HG03066 (cell line): Measurements from ENCODE around the gene SENP3.
A peak's percentile ranks its signal among the peaks of the same experiment; 100 is the strongest.

Experiments
- ATAC-seq: cut with Tn5 transposase; IDR thresholded peaks from one replicate; pipeline ENCODE4 v1.9.1; 2021; ENCODE audit warnings: low read depth; ENCODE audit not compliant: unreplicated experiment

Gene SENP3

DNA sequence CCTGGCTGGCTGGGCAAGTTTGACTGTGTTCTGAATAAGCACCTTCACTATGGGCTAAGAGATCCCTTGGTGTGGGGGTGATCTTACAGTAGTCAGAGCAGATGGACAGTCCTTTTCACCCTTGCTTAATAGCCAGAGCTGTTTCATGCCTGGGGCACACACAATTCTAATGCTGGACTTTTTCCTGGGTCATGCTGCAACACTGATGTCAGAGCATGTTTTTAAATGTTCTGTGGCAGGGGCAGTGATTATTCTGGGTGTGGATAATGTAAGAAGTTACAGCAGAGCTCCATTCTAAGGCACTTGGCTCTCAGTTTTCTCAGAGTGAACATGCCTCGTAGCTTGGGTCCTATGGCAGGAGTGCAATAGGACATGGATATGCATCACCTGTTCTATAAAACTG, 13.8 kb downstream of the SENP3 start:
- ATAC-seq = no peak

DNA sequence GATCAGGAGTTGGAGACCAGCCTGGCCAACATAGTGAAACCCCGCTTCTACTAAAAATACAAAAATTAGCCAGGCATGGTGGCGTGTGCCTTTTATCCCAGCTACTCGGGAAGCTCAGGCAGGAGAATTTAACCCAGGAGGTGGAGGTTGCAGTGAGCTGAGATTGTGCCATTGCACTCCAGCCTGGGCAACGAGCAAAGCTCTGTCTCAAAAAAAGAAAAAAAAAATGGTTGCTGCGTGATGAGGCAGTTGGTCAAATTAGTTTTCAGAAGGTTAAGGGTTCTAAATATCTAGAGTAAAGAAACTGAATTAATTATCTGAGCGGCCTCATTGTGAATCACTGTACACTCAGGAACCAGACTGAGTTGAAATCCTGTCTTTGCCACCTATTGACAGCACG, 14.2 kb downstream of the SENP3 start:
- ATAC-seq = no peak

DNA sequence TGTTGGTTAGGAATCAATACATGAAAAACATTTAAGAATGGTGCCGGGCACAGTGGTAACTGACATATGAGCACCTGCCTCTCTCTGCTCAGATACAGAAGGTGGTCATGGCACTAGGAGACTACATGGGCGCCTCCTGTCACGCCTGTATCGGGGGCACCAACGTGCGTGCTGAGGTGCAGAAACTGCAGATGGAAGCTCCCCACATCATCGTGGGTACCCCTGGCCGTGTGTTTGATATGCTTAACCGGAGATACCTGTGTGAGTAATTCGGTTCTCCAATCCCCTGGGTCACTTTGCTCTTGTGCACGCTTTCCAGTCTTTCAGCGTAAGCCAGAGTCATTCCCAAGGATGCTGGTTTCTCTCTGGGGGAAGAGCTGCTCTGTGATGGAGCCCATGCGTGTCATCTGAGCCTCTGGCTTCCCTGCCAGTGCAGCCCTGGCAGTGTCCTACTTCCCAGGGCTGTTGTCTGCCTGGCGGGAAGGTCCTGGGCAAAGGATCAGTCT, 14.8 kb downstream of the SENP3 start:
- no peak for ATAC-seq

DNA sequence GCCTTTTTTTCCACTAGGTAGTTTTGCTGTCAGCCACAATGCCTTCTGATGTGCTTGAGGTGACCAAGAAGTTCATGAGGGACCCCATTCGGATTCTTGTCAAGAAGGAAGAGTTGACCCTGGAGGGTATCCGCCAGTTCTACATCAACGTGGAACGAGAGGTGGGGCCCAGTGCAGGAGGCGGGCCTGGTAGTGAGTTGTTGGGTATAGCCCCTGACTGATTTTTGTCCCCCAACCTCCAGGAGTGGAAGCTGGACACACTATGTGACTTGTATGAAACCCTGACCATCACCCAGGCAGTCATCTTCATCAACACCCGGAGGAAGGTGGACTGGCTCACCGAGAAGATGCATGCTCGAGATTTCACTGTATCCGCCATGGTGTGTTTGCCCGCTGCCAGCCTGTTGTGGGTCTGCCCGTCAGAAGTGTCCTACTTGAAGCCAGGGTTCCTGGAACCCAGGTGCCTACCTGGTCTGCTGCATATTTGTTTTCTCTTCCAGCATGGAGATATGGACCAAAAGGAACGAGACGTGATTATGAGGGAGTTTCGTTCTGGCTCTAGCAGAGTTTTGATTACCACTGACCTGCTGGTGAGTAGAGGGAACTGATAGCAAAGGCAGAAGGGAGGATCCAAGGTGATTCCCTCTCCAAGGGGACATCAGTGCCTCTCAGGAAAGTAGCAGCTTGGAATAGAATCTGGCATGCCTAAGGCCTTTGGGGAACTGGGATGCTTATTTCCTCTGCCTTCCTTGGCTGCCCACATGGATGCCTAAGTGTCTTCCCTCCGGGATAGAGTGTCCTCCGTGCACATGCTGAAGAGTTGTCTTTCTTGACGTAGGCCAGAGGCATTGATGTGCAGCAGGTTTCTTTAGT, 15.8 kb downstream of the SENP3 start:
- no peak for ATAC-seq

DNA sequence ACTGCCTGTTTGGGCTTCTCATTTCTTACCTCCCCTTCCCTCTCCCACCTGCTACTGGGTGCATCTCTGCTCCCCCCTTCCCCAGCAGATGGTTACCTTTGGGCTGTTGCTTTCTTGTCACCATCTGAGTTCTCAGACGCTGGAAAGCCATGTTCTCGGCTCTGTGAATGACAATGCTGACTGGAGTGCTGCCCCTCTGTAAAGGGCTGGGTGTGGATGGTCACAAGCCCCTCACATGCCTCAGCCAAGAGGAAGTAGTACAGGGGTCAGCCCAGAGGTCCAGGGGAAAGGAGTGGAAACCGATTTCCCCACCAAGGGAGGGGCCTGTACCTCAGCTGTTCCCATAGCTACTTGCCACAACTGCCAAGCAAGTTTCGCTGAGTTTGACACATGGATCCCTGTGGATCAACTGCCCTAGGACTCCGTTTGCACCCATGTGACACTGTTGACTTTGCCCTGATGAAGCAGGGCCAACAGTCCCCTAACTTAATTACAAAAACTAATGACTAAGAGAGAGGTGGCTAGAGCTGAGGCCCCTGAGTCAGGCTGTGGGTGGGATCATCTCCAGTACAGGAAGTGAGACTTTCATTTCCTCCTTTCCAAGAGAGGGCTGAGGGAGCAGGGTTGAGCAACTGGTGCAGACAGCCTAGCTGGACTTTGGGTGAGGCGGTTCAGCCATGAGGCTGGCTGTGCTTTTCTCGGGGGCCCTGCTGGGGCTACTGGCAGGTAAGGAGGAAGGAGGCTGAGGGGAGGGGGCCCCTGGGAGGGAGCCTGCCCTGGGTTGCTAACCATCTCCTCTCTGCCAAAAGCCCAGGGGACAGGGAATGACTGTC, 17.5 kb downstream of the SENP3 start, which contains the start of gene CD68:
Gene CD68, plus strand, starts transcription at position 638 of the 833 bp plus-strand sequence. Its CDS starts 40 bp downstream, at position 678.
- peak; percentile 51 for ATAC-seq

DNA sequence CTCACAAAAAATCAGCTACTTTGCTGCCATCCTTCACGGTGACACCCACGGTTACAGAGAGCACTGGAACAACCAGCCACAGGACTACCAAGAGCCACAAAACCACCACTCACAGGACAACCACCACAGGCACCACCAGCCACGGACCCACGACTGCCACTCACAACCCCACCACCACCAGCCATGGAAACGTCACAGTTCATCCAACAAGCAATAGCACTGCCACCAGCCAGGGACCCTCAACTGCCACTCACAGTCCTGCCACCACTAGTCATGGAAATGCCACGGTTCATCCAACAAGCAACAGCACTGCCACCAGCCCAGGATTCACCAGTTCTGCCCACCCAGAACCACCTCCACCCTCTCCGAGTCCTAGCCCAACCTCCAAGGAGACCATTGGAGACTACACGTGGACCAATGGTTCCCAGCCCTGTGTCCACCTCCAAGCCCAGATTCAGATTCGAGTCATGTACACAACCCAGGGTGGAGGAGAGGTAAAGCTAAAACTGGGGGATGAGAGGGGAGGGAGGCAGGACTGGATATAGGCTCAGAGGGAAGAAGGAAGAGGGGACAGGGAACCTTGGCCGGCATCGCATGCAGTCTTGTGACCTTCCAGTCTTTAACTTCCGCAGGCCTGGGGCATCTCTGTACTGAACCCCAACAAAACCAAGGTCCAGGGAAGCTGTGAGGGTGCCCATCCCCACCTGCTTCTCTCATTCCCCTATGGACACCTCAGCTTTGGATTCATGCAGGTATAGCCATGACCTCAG, 18.3 kb downstream of the SENP3 start:
- no peak for ATAC-seq

DNA sequence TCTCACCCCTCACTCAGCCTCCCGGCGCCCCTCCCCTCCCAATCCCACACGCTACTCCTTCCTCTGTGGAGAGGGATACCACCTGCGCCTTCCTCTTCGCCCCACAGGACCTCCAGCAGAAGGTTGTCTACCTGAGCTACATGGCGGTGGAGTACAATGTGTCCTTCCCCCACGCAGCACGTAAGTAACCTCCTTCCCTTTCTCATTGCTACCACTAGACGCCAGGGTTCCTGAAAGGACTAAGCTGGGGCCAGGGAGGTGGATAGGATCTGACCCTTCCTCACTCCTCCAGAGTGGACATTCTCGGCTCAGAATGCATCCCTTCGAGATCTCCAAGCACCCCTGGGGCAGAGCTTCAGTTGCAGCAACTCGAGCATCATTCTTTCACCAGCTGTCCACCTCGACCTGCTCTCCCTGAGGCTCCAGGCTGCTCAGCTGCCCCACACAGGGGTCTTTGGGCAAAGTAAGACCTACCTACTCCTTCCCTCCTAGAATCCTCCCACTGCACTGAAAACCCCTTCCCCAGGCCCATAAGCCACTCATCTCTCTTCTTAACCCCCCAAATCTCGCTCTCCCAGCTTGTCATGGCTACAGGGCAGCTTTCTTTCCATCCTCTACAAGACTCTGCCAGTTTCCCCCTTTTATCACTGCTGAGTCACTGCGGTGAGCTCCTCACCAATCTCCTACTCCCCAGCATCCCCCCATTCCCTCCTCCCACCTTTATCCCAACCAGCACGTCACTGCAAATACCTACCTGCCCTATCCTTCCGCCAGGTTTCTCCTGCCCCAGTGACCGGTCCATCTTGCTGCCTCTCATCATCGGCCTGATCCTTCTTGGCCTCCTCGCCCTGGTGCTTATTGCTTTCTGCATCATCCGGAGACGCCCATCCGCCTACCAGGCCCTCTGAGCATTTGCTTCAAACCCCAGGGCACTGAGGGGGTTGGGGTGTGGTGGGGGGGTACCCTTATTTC, 19.2 kb downstream of the SENP3 start:
- ATAC-seq = no peak

DNA sequence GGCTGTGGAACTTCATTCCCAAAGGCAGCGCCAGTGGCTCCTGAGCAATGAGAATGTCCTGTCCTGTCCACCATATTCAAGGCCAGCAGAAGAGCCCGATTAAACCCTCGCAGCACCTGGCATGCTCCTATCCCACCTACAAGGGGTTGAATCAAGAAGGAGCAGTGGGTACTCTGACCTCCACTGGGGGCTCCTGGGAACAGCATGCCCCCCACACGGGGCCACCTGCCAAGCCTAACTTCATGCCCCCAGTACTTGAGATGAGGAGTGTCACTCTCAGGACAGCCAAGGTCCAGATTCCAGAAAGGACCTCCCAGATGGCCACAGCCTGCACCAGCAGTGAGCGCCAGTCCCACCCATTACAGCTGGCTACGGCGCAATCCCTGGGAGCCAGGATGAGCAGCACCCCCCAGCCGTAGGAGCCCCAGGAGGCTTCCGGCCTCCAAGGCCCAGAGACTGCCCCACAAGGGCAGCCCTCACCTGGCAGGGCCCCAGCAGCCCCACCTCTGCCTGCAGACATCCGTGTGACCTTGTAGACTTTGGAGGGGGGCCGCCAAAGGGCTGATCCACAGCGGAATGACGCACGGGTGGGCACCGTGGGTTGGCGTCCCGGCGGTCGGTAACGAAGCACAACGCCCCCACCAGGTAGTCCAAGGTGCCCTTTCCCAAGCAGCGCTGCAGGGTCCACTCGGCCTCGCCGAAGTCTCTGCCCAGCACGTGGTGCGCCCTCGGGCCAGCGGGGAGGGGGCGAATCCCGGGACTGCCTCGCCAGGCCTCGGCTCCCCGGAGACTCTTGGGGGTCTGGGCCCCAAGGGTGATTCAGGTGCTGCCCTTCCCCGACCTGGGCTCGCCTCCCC, 20.9 kb downstream of the SENP3 start:
- ATAC-seq = no peak

DNA sequence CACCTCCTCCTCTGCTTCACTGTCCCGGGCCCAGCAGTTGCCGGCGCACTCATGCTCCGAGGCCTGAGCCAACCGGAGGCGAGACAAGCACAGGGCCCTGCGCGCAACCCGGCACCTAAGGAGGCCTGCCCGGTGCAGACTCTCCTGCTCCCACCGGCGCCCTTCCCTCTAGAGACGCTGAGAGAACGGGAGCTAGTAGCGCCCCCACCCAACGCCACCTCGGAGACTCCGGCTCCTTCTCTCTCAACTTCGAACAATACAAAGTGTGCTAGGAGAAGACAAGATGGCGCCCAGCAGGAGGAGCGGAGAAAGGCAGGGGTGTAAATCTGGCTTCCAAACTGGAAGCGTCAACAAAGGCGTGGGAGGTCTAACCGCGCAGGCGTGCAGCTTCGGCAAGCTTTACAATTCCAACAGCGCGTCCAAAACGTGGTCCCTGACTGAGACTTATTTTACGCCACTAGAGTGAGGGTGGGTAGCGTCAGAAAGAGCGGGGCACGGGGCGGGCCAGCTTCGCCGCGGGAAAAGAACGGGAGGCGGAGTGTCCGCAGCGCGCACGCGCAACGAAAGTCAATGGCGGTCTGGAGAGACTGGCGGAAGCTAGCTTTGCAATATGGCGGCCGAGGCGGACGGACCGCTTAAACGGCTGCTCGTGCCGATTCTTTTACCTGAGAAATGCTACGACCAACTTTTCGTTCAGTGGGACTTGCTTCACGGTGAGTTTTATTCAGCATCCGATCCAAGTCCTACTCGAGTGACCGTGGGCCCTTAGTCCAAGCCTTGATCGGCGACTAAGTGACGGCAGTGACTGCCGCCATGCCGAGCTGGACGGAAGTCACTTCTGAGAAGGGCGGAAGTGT, 21.8 kb downstream of the SENP3 start, which contains the start of gene MPDU1:
Gene MPDU1, plus strand, starts transcription at position 600 of the 857 bp plus-strand sequence. Its CDS starts 11 bp downstream, at position 611.
- peak; percentile 64 for ATAC-seq

DNA sequence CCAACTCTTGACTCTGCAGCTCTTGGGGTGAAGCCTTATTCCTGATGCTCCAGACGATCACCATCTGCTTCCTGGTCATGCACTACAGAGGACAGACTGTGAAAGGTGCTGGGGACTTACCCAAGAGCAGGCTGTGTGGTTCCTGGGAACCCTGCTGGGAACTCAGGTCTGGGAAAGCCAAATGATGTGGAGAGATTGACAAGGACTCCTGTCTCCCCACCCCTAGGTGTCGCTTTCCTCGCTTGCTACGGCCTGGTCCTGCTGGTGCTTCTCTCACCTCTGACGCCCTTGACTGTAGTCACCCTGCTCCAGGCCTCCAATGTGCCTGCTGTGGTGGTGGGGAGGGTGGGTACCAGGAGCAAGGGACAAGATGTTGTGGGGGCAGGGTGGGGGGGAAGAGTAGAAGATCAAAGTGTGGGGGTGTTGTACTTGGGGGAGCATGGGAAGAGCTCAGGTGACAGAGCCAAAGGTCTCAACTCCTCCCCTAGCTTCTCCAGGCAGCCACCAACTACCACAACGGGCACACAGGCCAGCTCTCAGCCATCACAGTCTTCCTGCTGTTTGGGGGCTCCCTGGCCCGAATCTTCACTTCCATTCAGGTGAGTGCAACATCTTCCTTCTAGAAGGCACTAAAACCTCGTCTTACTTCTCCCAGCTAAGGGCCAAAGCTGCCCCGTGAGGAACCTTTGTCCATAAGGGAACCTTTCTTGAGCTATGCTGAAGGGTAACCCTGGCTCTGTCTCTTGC, 25.1 kb downstream of the SENP3 start:
- no peak for ATAC-seq

DNA sequence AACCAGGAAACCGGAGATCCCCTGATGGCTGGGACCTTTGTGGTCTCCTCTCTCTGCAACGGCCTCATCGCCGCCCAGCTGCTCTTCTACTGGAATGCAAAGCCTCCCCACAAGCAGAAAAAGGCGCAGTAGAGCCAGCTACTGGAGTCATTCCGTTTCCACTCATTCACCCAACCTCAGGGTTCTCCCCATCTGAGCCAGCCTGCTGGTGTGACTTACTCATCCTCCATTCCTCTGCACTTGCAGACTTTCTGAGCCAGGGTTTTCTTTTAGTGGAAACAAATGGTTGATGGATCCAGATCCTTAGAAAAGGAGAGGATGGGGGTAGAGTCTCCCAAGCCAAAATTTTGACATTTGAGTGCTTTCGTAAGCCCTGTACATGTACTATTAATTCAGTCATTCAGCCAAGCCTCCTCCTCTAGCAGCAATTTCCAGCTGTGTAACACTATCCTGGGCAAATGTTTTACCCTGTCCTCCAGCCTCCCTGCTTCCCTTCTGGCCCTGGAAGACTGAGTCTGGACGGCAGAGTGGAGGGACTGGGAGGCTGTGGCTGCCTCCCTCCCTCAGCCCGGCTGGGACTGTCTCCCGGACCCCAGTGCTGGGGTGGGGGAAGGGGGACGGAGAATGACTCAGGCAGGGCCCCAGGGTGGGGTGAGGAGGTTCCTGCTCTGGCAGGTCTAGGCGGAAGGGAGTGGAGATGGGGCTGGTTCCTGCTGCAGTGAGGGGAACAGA, 25.9 kb downstream of the SENP3 start:
- no peak for ATAC-seq

DNA sequence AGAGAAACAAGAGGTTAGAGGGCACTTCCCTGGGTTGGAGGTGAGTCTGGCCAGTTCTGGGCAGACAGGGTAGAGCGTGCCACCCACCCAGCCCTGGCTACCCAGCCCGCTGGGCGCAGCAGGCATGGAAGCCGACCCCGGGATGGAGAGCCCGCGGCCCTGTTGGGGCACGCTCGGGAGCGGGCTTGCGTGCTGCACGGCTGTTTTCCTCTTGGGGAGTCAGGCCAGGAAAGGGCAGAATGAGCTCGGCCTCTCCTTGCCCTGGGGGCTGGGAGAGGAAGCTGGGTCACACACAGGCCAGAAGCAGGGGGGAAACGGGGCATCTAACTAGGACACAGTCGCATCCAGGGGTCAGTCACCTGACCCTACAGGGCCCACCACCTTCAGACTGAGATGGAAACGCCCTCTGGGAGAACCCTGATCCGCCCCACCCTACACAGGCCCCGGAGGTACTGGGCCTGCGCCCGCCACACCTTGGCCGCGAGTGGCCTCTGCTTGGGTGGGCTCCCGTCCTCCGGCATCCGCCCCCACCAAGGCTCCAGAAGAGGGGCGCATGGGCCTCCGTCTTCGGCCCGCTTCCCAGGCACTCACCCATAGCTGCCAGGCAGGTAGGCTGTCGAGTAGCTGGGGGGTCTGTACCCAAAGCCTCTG, 27.0 kb downstream of the SENP3 start:
- ATAC-seq = no peak

DNA sequence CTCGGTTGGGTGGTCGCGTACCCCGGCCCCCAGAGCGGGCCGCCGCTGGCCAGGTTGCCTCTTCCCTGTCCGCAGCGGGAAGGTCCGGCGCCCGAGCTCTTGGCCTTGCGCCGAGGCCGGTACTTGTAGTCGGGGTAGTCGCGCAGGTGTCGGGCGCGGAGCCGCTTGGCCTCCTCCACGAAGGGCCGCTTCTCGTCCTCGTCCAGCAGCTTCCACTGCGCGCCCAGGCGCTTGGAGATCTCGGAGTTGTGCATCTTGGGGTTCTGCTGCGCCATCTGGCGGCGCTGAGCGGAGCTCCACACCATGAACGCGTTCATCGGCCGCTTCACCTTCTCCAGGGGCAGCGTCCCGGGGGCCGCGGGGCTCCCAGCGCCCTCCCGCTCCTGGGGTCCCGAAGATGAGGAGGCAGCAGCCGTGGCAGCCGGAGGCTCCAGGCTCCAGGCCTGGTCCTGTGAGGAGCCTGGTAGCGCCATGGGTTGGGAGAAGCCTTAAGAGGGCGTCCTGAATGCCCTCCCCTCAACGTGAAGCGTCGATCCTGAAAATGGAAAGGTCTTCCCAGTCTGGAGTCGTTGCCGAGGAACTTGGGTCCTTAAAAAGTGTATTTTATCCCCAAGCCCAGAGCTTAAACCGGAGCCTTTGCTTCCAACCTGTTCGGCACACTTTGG, 27.6 kb downstream of the SENP3 start:
- no peak for ATAC-seq

DNA sequence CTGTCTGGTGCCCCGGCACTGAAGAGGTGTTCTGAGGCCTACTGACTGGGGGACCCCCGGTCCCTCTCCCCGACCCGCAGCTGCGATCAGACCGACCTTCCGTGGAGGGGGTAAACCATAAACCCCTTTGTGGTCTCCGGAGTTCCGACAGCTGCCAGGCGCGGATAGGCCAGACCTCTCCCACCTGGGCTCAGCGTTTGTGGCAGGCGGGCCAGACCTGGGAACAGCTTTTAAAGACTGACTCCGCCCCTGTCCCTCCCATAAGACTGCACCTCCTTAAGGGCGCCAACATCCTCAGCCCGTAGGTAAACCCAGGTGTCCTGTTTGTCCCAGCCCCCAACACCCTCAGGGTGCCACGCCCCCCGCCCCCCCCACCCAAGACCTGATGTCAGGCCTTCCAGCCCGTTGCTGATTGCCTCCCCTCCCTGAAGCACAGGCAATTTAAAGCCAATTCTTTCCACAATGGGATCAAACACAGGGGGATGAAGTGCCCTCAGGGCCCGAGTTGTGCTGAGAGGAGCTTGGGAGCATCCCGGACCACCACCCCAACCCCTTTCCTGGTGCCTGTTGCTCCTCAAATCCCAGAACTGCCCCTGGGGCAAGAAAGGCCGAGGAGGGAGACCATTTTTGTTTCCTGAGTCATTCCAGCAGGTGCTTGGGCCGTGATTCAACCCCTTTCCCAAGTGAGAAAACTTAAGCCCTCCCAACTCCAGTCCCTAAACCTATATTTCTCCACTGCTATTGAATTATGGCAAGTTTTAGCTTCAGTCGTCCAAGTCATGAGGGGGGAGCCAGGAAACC, 28.4 kb downstream of the SENP3 start, which contains the start of gene SOX15:
Gene SOX15, minus strand, starts transcription at position 204 of the 801 bp plus-strand sequence. CDS start 418 bp downstream, outside the sequence.
- ATAC-seq = no peak
